ENCODE measurements around the gene FPR2. TPM values are rescaled to one million over a fixed set of nuclear protein-coding genes. Genes with fewer than 3 reads are reported as not detected.
"Not testable (repeated sequence)": the region's sequence is repeated elsewhere in the genome, so short reads cannot be mapped to it uniquely, and the experiment has no call there.

FPR2 gene, protein sequence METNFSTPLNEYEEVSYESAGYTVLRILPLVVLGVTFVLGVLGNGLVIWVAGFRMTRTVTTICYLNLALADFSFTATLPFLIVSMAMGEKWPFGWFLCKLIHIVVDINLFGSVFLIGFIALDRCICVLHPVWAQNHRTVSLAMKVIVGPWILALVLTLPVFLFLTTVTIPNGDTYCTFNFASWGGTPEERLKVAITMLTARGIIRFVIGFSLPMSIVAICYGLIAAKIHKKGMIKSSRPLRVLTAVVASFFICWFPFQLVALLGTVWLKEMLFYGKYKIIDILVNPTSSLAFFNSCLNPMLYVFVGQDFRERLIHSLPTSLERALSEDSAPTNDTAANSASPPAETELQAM
- total RNA-seq = 0.73 TPM

DNA sequence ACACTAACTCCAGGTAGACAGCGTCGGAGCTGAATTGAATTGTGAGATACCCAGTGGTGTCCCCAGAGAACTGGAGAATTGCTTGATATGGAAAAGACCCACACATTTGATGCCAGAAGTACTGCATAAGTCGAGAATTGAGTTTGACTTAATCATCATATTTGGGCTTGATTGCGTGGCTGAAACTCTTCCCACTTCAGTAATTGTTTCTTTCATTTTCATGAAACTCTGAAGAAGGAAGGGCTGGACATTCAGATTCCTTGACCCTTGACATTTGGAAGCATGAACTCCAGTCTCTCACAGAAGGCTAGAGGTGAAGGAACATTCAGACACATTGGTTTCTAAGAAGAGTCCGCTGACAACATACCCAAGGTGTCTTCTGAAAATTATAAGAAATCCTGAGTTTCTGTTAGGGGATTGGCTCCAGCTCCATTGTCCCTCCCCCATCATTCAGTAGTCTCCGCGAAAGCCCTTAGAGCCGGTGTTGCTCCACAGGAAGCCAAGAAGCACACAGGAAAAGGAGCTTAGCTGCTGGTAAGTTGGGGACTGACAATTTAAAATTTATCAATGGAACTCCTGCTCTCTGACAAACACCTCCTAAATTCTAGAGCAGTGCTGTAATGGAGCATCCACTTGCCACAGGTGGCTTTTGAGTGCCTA, at the start of gene FPR2:
TSS of gene FPR2 (plus strand) at position 484 of the 660 bp plus-strand sequence. CDS start 7,479 bp downstream, outside the sequence.
- ATAC-seq = no peak

DNA sequence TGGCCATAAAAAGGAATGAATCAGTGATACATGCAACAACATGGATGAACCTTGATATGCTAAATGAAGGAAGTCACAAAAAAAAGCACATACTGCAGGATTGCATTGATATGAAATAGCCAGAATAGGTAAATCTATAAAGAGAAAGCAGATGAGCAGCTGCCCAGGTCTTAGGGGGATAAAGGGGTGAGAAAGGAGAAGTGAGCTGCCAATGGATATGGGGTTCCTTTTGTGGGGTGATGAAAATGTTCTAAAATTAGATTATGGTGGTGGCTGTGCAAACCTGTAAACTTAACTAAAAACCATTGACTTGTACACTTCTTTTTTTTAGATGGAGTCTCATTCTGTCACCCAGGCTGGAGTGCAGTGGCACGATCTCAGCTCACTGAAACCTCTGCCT, 49.3 kb upstream of the FPR2 start:
- DNase-seq (ENCODE audit: low spot score) (no peak), ATAC-seq (no peak)

More for the DNA sequence above, at the start of gene FPR2:
- no peak for DNase-seq (ENCODE audit: low spot score)

DNA sequence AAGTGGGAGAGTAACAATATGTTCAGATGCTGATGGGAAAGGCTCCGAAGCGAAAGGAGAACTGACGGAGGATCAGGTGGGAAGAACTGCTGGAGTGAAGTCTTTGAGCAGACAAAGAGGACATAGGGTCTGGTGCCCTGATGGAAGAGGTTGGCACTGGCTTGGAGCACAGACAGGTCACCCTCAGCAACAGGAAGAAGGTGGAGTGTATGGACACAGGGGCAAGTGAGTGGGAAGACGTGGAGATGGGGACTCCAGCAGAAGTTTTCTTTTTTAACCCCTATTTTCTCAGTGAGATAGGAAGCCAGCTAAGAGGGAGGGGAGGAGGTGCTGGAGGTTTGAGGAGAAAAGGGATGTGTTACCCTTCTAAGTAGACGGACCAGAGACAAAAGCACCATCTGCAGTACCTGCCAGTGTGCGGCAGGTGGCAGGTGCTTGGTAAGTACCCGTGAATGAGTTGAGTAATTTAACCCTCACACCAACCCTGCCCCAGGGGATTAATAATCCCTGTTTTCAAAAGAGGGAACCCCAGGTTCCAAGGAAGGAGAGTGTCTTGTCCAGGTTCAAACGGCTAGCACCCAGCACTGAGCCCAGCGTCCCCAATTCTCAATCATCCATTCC, 48.4 kb upstream of the FPR2 start:
- ATAC-seq (no peak), DNase-seq (ENCODE audit: low spot score) (no peak)

DNA sequence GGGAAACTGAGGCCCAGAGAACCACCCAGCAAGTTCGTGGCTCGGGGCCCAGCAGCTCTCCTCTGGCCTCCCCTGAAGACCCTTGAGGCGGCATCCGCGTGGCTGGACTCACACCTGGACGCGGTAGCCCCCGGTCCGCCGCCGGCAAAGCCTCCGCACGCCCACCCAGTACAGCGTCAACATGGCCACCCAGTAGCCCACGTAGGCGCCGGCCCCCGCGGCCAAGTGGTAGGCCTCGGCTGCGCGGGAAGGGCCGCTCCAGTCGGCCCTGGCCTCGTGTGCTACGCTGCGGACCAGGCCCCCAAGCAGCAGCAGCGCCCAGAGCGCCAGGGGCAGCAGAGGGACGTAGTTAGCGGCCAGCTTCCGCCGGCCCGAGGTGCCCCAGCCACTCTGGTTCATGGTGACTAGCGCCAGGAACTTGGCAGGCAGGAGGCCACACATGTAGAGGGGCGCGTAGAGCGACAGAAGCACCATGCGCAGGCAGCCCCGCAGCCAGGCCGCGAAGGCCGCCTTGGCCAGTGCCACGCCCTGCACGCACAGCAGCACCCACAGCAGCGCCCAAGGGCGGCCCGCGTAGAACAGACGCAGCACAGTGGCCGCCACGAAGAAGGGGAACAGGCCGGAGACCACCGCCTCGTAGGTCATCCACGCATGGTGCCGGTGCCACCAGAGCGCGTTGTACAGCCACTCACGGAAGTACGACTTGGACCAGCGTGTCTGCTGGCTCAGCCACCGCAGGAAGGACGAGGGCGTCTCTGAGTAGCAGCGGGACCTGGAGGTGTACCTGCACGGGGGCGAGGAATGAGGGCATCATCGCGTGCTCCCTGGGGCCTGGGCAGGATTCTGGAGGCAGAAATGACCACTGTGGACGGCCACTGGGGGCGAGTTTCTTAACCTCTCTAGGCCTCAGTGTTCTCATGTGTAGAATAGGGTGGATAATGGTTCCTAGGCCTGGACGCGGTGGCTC, 47.4 kb upstream of the FPR2 start:
- DNase-seq (ENCODE audit: low spot score) = no peak
- ATAC-seq = no peak

DNA sequence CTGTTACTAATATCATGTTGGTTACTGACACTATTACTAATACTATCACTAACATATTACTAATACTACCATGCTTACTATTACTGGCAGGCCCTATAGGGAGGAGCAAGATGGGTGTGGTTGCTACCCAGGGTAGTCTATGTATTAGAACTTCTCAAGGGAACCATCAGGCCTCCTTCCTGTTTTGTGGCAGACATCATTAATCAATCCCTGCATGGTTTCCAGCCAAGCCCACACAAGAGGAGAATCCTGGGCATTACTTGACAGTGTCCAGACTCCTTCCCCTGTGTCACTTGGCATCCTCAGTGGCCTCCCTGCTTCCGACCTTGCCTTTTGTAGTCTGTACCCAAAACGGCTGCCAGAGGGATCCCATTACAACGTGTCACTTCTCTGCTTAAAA, 46.1 kb upstream of the FPR2 start:
- ATAC-seq (no peak), DNase-seq (ENCODE audit: low spot score) (no peak)

DNA sequence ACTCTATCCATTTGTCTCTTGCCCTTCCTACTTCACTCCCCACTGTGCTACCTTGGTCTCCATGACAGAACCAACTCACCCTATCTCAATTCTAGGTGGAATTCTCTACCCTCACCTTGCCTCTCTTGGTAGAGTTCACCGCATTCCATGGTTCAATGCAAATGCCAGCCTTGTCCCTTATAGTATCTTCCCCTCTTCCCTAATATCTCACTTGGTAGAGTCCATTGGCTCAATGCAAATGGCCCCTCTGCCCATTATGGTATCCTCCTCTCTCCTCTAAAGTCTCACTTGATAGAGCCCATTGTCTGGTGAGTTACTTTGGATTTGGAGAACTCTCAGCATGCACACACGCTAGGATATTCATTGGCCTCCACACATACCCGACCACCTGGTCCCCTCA, 45.1 kb upstream of the FPR2 start:
- ATAC-seq = no peak

DNA sequence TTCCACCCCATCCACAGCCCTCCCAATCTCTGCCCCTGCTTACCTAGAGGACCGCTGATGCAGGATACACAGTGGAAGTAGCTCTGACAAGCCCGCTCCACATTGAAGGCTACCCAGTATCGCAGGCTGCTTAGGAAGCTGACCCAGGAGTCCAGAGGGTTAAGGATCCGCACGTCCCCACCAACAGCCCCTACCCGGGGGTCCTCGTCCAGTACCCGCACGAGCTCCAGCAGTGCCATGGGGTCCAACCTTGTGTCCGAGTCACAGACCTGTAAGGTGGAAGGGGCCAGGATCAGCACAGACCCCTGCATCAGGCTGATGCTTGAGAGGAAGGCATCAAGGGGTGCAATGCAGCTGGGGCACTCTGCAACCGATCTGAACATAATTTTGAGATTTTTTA, 44.1 kb upstream of the FPR2 start:
- DNase-seq (ENCODE audit: low spot score) (no peak), ATAC-seq (no peak)

More for the DNA sequence above, 45.1 kb upstream of the FPR2 start:
- DNase-seq (ENCODE audit: low spot score) = no peak

DNA sequence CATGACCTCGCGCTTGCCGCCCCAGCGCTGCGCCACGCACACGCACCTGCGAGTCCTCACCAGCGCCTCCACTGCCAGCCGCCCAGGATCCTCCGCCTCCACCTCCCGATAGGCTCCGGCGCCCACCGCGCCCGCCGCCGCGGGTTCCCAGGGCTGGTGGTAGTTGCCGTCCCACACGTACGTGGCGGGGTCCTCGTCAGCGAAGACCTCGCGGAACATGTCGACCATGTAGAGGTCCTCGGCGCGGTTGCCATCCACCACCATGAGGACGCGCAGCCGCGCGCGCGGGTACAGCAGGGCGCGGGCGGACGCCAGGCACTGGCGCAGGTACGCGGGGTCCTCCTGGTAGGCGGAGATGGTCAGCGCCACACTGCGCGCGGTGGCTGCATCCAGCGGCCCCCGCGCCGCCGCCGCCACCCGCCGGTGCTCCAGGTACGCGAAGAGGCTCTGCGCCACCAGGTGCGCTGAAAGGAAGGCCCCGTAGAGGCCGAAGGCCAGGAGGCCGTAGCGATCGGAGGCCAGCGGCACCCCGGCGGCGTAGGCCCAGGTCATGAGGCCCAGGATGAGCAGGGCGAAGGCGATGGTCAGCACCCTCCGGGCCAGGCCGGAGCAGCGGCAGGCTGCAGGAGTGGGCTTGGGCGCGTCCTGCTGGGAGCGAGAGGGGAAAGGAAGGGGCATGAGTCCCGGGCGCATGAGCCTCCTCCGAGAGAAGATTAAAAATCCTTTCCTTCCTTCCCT, 41.6 kb upstream of the FPR2 start:
- ATAC-seq (no peak), DNase-seq (ENCODE audit: low spot score) (no peak)

DNA sequence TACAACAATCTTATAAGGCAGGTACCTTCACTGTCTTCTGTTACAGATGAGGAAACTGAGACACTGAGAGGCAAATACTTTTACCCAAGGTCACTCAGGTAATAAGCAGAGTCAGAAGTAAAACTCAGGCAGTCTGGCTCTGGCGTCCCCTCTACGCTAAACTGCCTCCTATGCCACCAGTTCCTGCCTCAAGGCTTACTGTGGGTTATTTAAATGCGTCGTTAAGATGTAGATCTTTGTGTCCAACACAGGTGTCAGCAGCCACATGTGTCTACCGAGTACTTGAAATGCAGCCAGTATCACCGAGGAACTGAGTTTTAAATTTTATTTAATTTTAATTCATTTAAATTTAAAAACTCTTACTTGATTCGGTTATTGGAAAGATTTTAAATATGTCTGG, 39.1 kb upstream of the FPR2 start:
- DNase-seq (ENCODE audit: low spot score) = no peak

DNA sequence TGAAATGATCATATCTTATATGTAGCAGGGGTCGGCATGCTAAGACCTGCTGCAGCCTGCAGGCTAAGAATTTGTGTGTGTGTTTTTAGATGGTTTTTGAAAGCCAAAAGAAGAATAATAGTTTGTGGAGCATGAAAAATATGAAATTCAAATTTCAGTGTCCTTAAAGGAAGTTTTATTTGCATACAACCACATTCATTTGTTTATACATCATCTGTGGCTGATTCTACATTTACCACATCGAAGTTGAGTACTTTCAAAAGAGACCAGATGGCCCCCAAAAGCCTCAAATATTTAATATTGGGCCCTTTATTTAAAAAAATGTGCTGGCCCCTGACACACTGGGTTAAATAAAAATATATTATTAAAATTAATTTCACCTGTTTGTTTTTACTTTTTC, 38.5 kb upstream of the FPR2 start:
- ATAC-seq (no peak), DNase-seq (ENCODE audit: low spot score) (no peak)

More for the DNA sequence above, 39.1 kb upstream of the FPR2 start:
- no peak for ATAC-seq

DNA sequence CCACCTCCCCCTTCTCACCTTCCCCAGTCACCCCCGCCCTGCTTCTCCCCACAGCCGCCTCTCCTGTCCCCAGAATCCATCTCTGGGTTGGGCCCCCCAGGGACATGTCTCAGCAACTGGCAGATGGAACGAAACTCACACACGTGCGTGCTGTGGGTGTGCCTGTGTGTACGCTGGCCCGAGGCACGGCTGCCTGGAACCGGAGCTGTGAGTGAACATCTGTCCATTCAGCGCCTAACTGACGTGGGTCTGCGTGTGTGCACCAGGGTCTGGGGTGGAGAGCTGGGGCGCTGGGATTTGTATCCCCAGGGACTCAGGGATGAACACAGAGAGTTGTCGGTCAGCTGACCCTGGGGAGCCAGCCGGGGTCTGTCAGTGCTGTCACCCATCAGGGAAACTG, 36.4 kb upstream of the FPR2 start:
- DNase-seq (ENCODE audit: low spot score) (no peak), ATAC-seq (no peak)

DNA sequence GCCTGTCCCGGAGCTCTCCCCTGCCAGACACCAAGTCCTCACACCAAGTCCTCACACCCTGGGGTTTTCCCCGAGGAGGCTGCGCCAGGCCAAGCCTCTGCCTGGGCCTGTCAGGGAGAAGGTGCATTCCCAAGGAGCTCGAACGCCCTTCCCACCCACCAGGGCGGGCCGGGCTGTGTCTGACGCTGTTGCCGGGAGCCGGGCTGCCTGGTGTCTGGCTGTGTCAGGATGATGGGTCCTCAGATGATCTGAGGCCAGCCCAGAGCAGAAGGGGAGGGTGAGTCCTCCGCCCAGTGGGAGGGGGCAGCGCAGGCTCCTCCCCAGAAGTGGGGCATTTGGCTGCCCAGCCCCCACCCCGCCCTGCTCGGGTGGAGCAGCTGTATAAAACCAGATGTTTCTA, 34.9 kb upstream of the FPR2 start:
- no peak for DNase-seq (ENCODE audit: low spot score)

DNA sequence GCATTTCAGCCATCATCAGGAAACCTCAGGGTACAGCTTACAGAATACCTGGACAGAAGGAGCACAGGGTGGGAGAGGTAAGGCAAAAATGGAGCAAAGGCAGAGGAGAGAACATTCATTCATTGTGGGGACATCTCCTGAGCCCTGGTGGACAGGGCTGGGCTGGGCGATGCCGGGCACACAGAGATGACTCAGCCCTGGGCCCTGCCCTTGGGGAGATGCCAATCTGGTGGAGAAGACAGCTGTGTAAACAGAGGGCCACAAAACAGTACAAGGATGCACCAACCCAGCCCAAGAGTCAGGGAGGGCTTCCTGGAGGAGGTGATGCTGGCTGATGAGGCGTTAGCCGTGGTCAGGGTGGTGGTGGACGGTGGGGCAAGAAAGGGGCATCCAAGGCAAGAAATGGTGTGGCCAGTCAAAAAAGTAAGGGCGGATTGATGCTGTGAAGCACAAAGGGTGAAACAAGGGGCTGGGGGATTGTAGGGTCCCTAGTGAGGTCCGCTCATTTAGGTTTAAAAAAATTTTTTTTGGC, 33.6 kb upstream of the FPR2 start:
- DNase-seq (ENCODE audit: low spot score) (no peak), ATAC-seq (no peak)

More for the DNA sequence above, 34.9 kb upstream of the FPR2 start:
- ATAC-seq = no peak

DNA sequence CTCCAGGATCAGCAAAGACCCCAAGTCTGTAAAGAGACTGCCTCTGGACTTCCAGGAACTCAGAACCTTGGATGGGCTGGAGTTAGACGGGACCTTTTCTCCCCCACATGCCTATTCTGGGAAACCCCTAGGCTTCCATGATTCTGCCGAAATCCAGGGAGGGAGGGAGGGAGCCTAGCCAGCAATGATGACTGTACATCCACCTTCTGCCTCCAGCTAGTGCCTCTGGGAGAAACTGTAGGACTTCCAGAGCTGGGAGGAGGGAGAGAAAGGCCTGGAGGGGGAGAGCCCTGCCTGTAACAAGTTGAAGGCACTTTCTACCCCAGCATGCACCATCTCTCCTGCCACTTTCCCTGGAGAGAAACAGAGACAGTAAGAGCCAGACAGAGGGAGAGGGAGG, 31.2 kb upstream of the FPR2 start:
- DNase-seq (ENCODE audit: low spot score) (no peak), ATAC-seq (no peak)

DNA sequence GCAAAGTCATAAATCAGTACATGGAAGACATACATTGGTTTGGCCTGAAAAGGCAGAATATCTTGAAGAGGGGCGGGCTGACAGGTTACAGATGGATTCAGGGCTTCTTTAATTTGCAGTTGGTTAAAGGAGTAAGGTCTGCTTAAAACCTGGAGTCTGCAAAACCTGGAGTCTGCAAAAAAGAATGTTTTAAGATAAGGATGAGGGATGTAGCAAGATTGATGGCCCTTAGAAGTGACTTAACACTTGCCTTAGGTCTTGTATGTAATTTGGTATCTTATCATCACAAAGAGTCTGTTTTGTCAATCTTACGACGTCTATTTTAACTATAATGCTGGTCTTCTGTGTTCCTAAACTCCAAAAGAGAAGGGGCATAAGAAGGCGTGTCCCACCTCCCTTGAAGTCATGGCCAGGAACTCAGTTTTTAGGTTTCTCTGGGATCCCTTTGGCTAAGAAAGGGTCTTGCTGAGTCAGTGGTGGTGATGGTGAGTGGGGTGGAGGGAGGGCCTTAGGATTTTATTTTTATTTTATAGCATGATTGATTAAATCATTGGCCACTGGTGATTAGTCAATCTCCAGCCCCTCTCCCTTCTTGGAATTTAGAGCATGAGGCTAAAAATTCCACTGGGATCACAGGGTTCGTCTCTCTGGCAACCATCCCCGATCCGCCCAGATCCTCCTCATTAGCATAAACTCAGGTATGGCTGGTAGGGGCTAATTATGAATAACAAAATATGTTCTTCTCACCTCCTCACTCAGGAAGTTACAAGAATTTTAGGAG, 27.0 kb upstream of the FPR2 start:
- DNase-seq (ENCODE audit: low spot score) = no peak
- ATAC-seq = no peak

DNA sequence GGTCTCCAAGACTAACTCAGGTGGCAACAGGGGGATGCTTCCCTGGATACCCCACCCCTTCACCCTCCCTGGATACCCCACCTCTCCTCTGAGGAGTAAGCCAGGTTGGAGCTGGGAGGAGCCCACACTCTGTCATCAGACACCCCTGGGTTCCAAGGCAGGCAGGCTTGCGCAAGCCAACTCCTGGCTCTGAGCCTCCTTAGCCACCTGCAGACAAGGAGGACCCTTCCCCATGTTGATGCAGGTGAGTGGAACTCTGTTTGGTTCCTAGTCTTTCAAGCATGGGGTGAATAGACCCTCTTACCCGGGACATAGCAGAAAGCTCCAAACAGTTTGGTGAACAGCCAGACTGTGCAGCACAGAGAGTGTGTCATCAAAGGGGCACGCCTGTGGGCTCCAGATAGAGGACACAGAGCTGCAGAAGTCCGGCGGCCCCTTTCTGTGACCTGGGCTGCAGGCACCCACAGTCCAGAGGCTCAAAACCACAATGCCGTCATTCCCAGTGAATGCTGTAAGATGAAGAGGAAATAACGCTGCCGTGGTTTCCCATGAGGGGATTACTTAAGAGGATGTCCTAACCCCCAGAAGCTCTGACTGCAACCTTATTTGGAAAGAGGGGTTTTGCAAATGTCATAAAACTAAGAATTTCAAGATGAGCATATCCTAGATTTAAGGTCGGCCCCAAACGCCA, 25.1 kb upstream of the FPR2 start:
- no peak for DNase-seq (ENCODE audit: low spot score)
- peak; percentile 41 for ATAC-seq

DNA sequence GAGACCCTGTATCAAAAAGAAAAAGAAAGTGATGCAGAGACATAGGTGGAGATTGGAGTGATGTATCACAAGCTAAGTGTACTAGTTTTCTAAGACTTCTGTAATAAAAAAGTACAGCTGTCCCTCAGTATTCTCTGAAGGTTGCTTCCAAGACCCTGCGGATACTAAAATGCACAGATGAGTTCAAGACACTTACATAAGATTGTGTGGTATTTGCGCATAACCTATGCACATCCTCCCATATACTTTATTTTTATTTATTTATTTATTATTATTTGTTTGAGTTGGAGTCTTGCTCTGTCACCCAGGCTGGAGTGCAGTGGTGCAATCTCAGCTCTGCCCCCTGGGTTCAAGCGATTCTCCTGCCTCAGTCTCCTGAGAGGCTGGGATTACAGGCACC, 23.6 kb upstream of the FPR2 start:
- ATAC-seq (no peak), DNase-seq (ENCODE audit: low spot score) (no peak)

DNA sequence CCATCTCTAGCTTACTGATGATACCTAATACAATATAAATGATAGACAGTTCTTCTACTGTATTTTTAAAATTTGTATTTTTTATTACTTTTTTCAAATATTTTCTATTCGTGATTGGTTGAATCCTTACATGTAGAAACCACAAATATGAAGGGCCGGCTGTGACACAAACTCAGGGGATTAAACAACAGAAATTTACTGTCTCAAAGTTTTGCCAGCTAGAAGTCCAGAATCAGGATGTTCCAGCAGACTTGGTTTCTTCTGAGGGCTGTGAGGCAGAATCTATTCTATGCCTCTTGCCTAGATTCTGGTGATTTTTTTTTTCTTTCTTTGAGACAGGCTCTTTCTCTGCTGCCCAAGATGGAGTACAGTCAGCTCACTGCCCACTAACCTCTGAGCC, 23.1 kb upstream of the FPR2 start:
- DNase-seq (ENCODE audit: low spot score) (no peak), ATAC-seq (no peak)

DNA sequence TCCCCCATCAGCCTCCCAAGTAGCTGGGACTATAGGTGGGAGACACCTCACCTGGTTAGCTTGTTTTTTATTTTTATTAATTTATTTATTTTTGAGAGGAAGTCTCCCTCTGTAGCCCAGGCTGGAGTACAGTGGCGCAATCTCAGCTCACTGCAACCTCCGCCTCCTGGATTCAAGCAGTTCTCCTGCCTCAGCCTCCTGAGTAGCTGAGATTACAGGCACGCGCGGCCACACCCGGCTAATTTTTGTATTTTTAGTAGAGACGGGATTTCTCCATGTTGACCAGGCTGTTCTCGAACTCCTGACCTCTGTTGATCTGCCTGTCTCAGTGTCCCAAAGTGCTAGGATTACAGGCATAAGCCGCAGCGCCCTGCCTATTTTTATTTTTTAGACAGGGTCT, 22.5 kb upstream of the FPR2 start:
- not testable (repeated sequence) for ATAC-seq

More for the DNA sequence above, 22.5 kb upstream of the FPR2 start:
- not testable (repeated sequence) for DNase-seq (ENCODE audit: low spot score)
